NCI-H2081 treated with DMSO at 0.1 percent for 48 hours (cell line): Measurements from ENCODE around the gene ZNF554.

ENCODE experiments used
- DNase-seq: peaks from one replicate; lab custom pipeline; 2025; lab: John Stamatoyannopoulos, UW

ZNF554 gene

GRCh38 chr19:2827840-2828489 is 8.3 kb downstream of the ZNF554 start:
- DNase-seq = no peak

DNA sequence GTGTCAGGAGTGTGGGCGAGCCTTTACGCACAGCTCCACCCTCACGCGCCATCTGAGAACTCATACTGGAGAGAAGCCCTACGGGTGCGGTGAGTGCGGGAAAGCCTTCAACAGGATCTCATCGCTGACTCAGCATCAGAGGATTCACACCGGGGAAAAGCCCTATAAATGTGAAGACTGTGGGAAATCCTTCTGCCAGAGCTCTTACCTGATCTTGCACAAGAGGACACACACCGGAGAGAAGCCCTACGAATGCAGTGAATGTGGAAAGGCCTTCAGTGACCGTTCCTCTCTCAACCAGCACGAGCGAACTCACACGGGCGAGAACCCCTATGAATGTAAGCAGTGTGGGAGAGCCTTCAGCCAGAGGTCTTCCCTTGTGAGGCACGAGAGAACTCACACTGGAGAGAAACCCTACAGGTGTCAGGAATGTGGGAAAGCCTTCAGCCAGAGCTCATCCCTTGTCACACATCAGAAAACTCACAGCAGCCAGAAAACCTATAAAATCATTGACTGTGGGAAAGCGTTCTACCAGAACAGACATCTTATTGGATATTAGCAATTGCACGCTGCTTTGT is 14.7 kb downstream of the ZNF554 start:
- DNase-seq = no peak

GRCh38 chr19:2837430-2837829 is 17.8 kb downstream of the ZNF554 start:
- no peak for DNase-seq

DNA sequence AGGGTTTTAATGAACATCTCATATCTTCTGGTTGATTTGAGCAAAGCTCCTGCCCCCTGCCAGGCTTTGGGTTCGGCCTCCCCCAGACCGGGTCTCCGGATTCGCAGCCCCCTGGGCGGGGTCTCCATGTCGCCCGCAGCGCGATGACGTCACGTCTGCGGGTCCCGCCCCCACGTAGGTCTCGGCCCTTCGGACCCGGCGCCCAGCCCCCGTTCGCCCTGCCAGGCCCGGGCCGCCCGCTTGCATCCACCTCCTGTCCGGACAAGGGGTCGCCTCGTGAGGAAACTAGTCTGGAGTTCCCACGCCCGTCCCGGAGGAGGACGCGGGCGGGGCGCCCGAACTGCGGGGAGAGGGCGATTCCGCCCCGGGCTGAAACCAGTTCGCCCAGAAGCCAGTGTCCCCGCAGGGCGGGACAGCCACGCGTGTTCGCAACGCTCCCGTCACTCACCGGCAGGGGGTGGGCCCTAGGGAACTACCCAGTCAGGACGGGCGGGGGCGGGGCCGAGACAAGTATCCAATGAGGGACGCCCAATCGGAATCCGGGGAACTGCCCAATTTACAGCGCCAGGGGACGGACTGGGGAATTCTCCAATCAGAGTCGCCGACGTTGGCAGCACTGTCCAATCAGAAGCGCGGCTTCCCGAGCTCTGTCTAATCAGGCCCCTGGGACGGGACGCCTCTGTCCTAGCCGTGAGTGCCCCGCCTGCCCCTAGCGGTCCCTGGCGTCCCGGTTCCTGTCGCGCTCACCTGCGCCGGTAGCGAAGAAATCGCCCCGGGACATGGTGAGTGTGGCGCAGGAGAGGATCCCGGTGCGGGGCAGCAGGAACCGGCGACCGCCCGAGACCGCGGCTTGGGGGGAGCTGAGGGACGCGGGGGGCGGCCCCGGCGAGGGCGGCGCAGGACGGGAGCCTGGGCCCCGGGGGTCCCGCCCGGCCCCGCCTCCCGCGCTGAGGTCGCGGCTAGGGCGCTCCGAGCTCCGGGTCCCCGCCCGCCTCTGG is 21.4 kb downstream of the ZNF554 start, which contains the start of gene ZNF555:
Gene ZNF555 (plus strand): TSS at position 682 of the 998 bp plus-strand sequence. CDS start 98 bp downstream, at position 780.
- peak; percentile 92 for DNase-seq

- no peak for DNase-seq
Measured at GRCh38 chr19:2841855-2842574, 22.3 kb downstream of the ZNF554 start.

GRCh38 chr19:2845107-2845506 is 25.4 kb downstream of the ZNF554 start:
- no peak for DNase-seq

DNA sequence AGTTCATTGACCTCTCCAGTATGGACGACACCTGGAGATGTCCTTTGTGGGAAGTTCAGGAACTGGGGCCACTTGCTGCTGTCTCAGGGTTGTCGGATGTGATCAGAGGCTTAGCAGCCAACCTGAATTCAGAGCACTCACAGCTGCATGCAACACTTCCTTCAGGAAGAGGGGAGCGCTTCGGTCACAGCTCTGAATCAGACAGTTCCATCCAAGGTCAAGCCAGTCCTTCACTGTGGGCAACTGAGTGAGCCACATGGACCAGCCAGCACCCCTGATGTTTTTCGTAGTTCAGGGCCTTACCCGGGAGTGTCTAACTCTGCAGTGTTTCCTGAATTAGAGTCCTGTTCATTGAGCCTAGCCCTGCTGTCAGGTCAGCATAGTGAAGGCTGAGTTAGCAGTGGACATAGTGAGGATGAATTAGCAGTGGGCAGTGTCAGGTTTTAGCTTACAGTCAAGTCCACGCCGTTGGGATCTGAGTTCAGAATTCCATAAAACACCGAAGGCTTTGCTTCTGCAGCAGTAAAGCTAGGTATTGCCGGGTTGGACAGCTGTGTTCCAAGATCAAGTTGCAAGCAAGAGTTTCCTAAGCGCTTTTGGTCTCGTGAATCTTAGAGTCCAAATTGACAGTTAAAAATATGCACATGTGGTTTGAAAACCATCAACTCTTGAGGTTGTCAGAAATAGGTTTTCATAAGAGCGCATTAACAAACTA is 26.7 kb downstream of the ZNF554 start:
- no peak for DNase-seq

DNA sequence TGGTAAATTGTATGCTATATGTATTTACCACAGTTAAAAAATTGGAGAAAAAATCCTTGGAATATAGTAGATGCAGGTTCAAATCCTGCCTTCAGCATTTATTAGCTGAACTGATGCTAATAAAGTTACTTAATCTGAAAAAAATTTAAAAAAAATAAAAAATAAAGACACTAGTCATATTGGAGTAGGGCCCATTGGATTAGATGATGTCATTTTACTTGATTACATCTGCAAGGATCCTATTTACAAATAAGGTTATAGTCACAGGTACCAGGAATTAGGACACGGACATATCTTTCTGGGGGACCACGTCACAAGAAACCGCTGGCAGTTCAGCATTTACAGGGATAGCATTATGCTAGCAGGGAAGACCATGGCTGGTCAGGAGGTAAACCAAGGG is 27.8 kb downstream of the ZNF554 start:
- no peak for DNase-seq

- DNase-seq = no peak
Measured at GRCh38 chr19:2848616-2849015, 28.9 kb downstream of the ZNF554 start.

- no peak for DNase-seq
Measured at GRCh38 chr19:2850256-2850925, 30.7 kb downstream of the ZNF554 start.

DNA sequence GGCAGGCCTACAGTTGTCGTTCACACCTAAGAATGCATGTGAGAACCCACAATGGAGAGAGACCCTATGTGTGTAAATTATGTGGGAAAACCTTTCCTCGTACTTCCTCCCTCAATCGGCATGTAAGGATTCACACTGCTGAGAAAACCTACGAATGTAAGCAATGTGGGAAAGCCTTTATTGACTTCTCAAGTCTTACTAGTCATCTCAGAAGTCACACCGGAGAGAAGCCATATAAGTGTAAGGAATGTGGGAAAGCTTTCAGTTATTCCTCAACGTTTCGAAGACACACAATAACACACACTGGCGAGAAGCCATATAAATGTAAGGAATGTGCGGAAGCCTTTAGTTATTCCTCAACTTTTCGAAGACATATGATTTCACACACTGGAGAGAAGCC is 32.9 kb downstream of the ZNF554 start:
- DNase-seq = no peak

DNA sequence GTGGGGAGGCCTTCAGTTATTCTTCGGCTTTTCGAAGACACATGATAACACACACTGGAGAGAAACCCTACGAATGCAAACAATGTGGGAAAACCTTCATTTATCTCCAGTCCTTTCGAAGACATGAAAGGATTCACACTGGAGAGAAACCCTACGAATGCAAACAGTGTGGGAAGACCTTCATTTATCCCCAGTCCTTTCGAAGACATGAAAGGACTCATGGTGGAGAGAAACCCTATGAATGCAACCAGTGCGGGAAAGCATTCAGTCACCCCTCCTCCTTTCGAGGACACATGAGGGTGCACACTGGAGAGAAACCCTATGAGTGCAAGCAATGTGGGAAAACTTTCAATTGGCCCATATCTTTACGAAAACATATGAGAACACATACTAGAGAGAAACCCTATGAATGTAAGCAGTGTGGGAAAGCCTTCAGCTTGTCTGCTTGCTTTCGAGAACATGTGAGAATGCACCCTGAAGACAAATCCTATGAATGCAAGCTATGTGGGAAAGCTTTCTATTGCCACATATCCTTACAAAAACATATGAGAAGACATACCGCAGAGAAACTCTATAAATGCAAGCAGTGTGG is 33.4 kb downstream of the ZNF554 start:
- no peak for DNase-seq

DNA sequence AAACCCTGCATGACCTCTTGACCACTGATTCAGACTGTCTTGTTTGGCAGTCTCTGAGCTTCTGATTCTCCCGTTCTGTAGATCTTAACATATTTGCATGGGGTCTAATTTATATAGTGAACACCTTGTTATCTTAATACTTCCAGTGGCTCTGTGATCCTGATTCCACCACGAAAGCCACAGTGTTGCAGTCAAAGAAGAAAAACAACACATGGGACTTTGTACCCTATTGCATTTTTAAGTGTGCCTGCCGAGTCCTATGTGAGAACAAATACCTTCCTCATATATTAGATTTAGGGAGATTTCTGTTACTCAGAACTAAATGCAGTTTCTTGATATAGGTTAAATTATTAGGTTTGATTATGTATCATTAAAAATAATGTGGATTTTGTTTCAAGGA is 35.2 kb downstream of the ZNF554 start:
- no peak for DNase-seq

DNA sequence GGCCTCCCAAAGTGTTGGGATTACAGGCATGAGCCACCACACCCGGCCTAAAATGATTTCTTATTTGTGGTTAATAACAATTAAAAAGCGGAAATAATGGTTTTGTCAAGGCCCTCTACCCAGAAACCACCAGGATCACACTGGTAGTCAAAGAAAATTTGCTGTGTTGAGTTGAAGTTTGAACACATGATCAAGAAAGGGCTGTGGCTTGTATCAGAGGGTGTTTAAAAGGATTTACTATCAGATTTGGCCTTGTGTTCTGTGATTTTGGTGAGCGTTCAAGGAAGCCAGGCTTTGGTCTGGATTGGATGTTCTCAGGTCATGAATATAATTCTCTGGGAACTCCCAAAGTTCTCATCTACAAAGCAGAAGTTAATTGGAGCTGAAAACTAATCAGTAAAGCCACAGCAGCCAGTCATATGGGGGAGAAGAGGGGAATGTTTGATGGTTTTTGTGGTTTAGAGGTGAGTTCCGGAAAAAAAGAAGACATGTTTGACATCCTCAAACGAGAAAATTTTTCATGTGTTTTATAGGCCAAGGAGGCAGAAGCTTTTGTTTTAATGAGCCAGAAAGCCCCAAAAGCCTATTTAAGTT is 36.9 kb downstream of the ZNF554 start:
- DNase-seq = no peak

GRCh38 chr19:2858864-2859263 is 39.2 kb downstream of the ZNF554 start:
- no peak for DNase-seq

DNA sequence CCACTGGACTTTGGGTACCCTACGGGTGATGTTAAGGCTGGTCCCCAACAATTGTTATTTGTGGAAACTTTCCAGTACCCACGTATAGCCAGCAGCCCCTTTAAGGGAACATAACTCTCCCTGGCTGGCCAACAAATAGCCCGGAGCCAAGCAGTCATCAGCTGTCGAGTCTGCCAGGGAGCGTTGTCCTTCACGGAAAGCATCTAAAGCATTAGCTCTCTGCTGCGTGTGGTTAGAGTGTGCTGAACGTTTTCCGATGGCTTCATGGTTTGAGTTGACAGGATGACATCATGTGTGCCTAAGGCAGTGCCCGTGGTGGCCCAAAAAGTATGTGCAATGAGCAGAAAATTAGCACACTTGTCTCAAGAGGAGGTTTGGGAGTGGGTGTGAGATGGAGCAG is 44.1 kb downstream of the ZNF554 start:
- DNase-seq = no peak

DNA sequence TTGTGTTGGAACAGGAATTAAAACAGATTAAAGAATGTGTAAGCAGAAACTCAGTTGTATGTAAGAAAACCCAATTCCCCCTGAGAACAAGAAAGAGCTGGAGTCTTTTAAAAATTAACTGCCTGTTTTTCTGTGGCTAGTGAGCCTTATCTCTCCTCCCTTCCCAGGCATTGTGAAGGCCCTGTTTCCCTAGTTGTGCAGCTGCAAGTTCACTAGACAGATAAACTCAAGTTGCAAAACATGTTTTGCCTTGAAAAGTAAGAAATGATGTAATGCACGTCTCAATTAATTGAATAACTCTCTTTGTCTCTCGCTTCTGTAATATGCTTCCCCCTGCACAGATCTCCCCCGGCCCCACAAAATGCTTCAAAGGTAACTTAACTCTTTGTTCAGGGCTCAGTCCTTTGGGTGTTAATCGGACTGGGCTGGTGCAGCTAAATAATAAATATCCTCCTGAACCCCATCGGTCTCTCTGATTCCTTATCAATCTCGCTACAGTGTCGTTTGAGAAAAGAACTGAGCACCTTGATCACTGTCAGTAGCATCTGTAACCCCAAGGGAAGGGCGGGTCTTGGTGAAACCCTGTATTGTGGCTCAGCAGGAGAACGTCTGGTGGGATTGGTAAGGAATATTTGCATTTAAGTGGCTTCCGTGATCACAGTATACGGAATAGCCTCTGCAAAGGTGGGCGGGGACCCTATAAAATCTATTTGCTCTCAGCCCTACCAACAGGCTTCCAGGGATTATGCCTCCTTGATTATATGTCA is 45.8 kb downstream of the ZNF554 start:
- no peak for DNase-seq

DNA sequence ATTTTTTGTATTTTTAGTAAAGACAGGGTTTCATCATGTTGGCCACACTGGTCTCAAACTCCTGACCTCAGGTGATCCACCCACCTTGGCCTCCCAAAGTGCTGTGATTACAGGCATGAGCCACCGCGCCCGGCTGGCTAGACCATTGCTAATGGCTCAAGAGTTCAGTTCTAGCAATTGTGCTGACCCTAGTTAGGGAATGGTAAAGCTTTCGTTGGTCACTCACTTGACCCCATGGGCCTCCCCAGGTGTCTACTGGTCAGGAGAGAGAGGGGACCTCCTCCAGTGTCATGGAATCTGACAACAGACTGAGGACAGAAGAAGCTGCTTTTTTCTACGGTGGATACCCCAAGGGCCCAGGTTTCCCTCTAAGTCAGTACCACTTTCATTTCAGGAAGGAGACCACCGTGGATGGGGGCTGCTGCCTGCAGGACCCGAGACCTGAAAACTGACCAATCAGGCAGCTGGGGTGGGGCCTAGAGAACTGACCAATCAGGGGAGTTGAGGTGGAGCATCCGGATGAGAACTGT is 46.9 kb downstream of the ZNF554 start:
- DNase-seq = no peak
